NCI-H2029 treated with DMSO at 0.1 percent for 48 hours (cell line): ENCODE results near the gene VIPR1.

Source experiments
- DNase-seq: peaks from one replicate; lab custom pipeline; 2025; lab: John Stamatoyannopoulos, UW

Gene VIPR1

DNA sequence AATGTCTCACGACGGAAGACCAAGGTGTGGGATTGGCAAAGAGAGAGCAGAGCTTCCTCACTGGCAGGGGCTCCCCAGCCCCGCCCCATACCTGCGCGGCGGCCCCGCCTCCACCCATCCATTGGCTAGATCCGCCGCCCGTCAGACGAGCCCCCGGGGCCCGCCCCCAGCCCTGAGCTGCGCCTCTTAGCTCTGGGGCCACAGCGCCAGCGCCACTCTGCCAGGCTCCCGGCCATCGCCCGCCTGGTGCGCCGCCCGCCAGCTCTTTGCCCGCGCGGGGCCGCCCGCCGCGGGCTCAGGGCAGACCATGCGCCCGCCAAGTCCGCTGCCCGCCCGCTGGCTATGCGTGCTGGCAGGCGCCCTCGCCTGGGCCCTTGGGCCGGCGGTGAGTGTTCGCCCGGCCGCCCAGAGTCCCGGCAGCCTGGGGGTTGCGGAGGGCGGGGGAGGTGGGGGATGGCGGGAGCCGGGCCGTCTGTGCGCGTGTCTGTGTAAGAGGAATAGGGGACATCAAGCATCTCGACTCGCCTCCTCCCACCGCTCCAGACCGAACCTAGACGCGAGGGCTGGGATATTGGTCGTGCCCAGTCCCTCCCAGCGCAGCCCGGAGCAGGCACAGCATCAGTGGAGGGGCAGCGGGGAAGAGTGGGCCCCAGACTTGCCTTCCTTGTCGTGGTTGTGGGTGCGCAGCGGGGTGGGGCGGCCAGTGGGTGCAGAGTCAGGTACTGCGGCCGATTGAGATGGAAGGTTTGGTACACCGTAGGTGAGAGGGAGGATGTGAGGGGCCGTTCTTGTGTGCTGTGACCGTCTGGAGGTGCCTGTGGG lies at the start of gene VIPR1:
Gene VIPR1, plus strand, starts transcription at position 215 of the 822 bp plus-strand sequence. Its CDS starts 93 bp downstream, at position 308.
- DNase-seq = peak; percentile 72

DNA sequence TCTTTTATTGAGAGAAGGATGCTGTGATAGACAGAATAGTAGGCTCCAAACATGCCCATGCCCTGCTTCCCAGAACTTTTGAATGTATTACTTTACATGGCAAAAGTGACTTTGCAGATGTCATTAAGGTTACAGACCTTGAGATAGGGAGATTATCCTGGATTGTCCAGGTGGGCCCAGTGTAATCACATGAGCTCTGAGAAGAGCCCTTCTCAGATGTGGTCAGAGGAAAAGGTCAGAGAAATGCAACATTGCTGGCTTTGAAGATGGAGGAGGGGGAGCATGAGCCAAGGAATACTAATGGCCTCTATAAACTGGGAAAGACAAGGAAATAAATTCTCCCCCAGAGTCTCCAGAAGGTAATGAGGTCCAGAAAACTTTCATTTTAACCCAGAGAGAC lies 46.2 kb upstream of the VIPR1 start:
- no peak for DNase-seq

- DNase-seq = no peak
Observed at GRCh38 chr3:42459151-42459550, 43.3 kb upstream of the VIPR1 start.

GRCh38 chr3:42461762-42462161 lies 40.7 kb upstream of the VIPR1 start:
- DNase-seq = no peak

GRCh38 chr3:42463093-42463492 lies 39.4 kb upstream of the VIPR1 start:
- no peak for DNase-seq

DNA sequence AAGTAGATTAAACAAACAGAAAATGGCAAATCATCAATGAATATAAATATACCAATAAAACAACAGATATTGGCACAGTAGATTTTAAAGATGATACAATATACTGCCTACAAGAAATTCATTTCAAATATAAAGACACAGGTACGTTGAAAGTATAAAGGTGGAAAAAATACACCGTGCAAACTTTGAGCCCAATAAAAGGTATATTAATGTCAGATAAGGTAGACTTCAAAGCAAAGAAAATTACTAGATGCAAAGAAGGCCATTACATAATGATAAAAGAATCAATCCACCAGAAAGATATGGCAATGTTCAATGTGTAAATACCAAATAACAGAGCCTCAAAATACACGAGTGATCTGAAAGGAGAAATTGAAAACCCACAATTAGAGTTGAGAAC lies 34.3 kb upstream of the VIPR1 start:
- DNase-seq = no peak

GRCh38 chr3:42472555-42472954 lies 29.9 kb upstream of the VIPR1 start:
- no peak for DNase-seq

DNA sequence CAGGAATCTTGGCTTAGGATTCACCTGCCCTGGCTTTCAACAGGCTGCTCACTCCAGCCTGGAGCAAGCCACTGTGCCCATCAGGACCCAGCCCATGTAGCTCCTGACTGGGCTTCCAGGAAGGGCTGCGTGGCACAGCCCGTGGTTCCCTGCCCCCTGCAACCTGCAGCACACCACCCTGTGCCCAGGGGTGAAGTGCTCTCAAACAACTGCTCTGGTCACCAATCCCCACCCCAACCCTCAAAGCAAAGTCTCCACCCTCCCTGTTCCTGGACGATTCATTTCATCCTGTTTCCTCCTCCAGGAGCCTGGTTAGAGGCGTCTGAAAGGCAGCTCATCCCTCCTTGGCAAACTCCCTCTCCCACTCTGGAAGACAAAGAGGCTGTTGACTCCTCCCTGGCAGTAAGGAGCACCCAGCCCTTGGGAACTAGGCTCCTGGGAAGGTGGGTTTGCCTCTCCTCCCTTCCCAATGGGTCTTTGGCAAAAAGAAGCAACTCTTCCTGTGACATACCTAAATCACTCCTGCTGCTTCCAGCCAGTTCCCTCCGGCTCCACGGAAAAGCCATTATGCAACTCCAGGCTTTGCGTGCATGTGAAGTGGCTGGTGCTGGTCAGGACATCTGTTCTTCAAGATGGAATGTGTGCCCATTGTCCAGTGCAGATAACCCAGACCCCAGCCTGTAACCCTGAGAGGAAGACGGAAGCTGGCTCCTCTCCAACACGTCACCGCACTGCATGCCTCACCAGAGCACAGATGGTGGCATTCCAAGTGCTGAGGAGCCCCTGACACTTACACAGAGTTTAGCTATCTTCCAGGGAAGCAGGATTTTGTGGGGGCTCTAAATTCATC lies 29.1 kb upstream of the VIPR1 start:
- peak; percentile 59 for DNase-seq

GRCh38 chr3:42476225-42477125 lies 26.0 kb upstream of the VIPR1 start:
- peak; percentile 14 for DNase-seq

GRCh38 chr3:42477696-42478095 lies 24.7 kb upstream of the VIPR1 start:
- no peak for DNase-seq

DNA sequence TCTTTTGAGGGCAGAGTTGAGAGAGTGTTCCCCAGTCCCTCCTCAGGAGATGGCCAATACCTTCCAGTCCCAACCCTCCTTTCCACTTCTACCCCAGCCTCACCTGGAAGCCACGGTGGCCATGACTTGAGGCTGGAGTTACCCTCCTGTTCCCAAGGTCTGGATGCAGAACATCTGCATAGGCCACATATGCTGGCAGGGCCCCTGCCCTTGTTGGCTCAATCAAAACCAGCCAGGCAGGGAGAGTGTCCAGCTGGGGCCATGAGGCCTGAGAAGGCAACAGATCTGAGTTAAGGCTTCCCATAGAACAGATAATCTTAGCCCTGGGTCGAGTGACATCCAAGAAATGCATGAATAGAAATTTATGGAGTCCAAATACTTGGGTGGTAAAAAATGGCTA lies 23.6 kb upstream of the VIPR1 start:
- DNase-seq = no peak

- no peak for DNase-seq
Observed at GRCh38 chr3:42486814-42487565, 15.5 kb upstream of the VIPR1 start.

DNA sequence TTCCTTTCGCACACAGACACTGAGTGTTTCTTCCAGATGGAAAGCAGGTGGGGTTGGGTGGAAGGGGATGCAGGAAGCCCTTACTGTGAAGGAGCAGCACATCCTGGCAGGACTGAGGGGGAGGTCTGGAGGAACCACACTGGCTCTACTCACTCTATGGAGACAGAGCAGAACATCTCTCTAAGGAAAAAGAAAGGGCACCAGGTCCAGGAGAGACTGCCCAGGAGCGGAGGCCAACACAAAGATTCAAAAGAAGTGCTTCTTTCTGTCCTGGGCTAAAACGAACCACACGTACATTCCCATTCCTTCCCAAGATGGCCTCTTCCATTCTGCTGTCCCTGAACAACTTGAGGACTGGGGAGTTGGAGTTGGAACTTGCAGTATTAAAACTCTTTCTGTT lies 13.8 kb upstream of the VIPR1 start:
- no peak for DNase-seq

GRCh38 chr3:42489116-42489936 lies 13.1 kb upstream of the VIPR1 start:
- DNase-seq = no peak

GRCh38 chr3:42489937-42490227 lies 12.6 kb upstream of the VIPR1 start:
- no peak for DNase-seq

GRCh38 chr3:42490243-42490642 lies 12.2 kb upstream of the VIPR1 start:
- peak; percentile 18 for DNase-seq

DNA sequence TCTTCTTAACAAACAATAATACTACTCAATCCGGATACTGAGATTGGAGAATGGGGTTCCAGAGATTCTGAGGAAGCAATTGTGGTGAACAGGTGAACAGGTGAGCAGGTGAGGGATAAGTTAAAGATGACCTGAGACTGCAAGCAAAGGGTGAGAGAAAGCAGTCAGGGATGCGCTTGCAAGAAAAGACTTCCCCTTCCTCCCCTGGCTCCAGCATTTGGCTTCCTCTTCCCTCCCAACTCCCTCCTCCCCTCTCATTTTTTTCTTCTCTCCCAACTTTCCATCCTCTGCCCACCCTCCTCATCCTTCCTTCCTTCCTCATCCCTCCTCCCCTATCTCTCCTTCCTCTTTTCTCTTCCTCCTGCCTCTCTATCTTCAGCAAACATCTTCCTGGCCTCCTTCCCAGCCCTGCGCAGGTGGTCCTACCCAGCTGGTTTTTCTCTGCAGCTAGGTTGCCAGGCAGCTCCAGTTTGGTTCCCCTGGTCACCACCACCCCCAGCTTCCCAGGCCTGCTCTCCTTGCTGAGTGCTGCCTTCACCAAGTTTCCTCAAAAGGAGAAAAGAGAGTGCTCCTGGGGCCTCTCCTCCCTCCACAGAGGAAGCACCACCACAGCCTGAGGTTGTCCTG lies 10.4 kb upstream of the VIPR1 start:
- DNase-seq = no peak

- DNase-seq = no peak
Observed at GRCh38 chr3:42492508-42493080, 9.8 kb upstream of the VIPR1 start.

- DNase-seq = no peak
Observed at GRCh38 chr3:42493126-42493797, 9.2 kb upstream of the VIPR1 start.
